ENCODE measurements around the gene C1QBP. TPM values are rescaled to one million over a fixed set of nuclear protein-coding genes. Genes with fewer than 3 reads are reported as not detected.

C1QBP gene
- total RNA-seq, 2 donors from 2014 or later = 140 to 146 TPM

DNA sequence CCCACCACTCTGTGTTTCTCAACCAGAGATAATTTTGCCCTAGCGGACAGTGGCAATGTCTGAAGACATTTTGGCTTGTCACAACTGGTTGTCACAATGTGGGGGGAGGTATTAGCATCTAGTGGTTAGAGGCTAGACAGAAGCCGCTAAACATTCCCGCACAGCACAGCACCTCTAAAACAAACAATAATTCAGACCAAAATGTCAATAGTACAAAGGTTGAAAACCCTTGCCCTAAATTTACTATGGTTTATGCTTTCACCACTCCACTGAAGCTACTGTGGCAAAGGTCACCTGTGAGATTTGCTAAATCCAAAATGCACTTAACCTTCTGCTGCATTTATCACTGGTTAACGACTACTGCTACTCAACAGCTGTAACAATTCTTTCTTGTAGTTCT is 33.6 kb downstream of the C1QBP start:
- intact Hi-C loops (cut with DNase I) = no loop called here
- H3K27ac ChIP-seq = no peak overlapping the region
- 73% methylated on average over 4 of the region's 4 CpGs for WGBS
- H3K27me3 ChIP-seq (replicated peaks; ENCODE audit: insufficient read depth) = no peaks in the 10 kb centered on the region
- peaks cover 4 to 7% of the 10 kb centered on the region in 2 donors for H3K36me3 ChIP-seq
- no peak overlapping the region for H3K4me3 ChIP-seq
- H3K9me3 ChIP-seq = no peaks in the 10 kb centered on the region
- TF ChIP-seq, protein P1, sequence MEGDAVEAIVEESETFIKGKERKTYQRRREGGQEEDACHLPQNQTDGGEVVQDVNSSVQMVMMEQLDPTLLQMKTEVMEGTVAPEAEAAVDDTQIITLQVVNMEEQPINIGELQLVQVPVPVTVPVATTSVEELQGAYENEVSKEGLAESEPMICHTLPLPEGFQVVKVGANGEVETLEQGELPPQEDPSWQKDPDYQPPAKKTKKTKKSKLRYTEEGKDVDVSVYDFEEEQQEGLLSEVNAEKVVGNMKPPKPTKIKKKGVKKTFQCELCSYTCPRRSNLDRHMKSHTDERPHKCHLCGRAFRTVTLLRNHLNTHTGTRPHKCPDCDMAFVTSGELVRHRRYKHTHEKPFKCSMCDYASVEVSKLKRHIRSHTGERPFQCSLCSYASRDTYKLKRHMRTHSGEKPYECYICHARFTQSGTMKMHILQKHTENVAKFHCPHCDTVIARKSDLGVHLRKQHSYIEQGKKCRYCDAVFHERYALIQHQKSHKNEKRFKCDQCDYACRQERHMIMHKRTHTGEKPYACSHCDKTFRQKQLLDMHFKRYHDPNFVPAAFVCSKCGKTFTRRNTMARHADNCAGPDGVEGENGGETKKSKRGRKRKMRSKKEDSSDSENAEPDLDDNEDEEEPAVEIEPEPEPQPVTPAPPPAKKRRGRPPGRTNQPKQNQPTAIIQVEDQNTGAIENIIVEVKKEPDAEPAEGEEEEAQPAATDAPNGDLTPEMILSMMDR (IDR thresholded peaks at IDR 0.05) = no peak
- TF ChIP-seq POLR2AphosphoS5 (IDR thresholded peaks at IDR 0.05) (no peak), POLR2A (IDR thresholded peaks at IDR 0.05) (no peak)
- DNase-seq (ENCODE audit: low spot score) = no peak
- H3K4me1 ChIP-seq (replicated peaks) = no peaks in the 10 kb centered on the region

- DNase-seq (ENCODE audit: low spot score) = no peak
- 83% methylated on average over 6 of the region's 6 CpGs for WGBS
- H3K36me3 ChIP-seq = peaks cover 0 to 11% of the 10 kb centered on the region in 2 donors
Measured at GRCh38 chr17:5399767-5400166, 39.2 kb downstream of the C1QBP start.

DNA sequence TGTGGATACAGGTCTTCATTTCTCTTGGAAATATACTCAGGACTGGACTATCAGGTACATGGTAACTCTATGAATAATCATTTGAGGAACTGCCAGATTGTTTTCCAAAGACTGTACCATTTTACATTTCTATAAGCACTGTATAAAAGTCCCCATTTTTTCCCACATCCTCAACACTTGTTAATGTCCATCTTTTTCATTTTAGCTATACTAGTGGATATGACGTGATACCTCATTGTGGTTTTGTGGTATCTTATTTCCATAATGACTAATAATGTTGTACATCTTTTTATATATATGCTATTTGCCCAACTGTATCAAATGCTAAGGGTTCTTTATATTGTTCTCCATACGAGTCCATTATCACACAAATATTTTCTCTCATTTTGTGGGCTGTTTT is 42.3 kb downstream of the C1QBP start:
- Histone ChIP-seq H3K27ac (no peak overlapping the region), H3K9me3 (no peaks in the 10 kb centered on the region), H3K36me3 (peaks cover 0 to 7% of the 10 kb centered on the region in 2 donors), H3K27me3 (replicated peaks; ENCODE audit: insufficient read depth) (no peaks in the 10 kb centered on the region), H3K4me3 (no peak overlapping the region), H3K4me1 (replicated peaks) (no peaks in the 10 kb centered on the region)
- TF ChIP-seq POLR2A (IDR thresholded peaks at IDR 0.05) (no peak), POLR2AphosphoS5 (IDR thresholded peaks at IDR 0.05) (no peak)
- TF ChIP-seq, protein P1 (IDR thresholded peaks at IDR 0.05) = no peak
- no peak for DNase-seq (ENCODE audit: low spot score)
- intact Hi-C loops (cut with DNase I) = no loop called here
- WGBS = 97% methylated on average over 2 of the region's 2 CpGs

More at GRCh38 chr17:5399767-5400166, 39.2 kb downstream of the C1QBP start:
- intact Hi-C loops (cut with DNase I) = no loop called here
- Histone ChIP-seq H3K9me3 (no peaks in the 10 kb centered on the region), H3K27ac (no peak overlapping the region), H3K27me3 (replicated peaks; ENCODE audit: insufficient read depth) (no peaks in the 10 kb centered on the region), H3K4me1 (replicated peaks) (no peaks in the 10 kb centered on the region), H3K4me3 (no peak overlapping the region)
- TF ChIP-seq POLR2A (IDR thresholded peaks at IDR 0.05) (no peak), POLR2AphosphoS5 (IDR thresholded peaks at IDR 0.05) (no peak)
- TF ChIP-seq, protein P1 (IDR thresholded peaks at IDR 0.05) = no peak

- 90% methylated on average over 5 of the region's 5 CpGs for WGBS
- H3K4me1 ChIP-seq (replicated peaks) = no peaks in the 10 kb centered on the region
- no peak for TF ChIP-seq POLR2A (IDR thresholded peaks at IDR 0.05)
- TF ChIP-seq, protein P1 (IDR thresholded peaks at IDR 0.05) = no peak
- no peaks in the 10 kb centered on the region for H3K27me3 ChIP-seq (replicated peaks; ENCODE audit: insufficient read depth)
- no peak overlapping the region for H3K27ac ChIP-seq
- DNase-seq (ENCODE audit: low spot score) = no peak
- no peaks in the 10 kb centered on the region for H3K9me3 ChIP-seq
- H3K36me3 ChIP-seq = peaks cover 0 to 11% of the 10 kb centered on the region in 2 donors
- no peak overlapping the region for H3K4me3 ChIP-seq
- intact Hi-C loops (cut with DNase I) = no loop called here
Measured at GRCh38 chr17:5391678-5392077, 47.3 kb downstream of the C1QBP start.

Other genes with a start within 250 kb of the C1QBP start
- 10 to 100 TPM; 20.3 to 33.2 TPM for gene ZNF594, start 247.3 kb downstream of the C1QBP start, total RNA-seq
- gene SCIMP, start 204.3 kb downstream of the C1QBP start, total RNA-seq = 1 to 10 TPM in 1 of 2 donors, under 1 TPM in 1; 0.68 to 2.3 TPM
- gene RABEP1, start 156.9 kb downstream of the C1QBP start, total RNA-seq = 10 to 100 TPM; 38.9 to 54.7 TPM
- gene NUP88, start 19.5 kb downstream of the C1QBP start, total RNA-seq = 100 to 1,000 TPM in 1 of 2 donors, 10 to 100 TPM in 1; 64.8 to 105 TPM
- 10 to 100 TPM; 39.2 to 51.1 TPM for gene RPAIN, start 19.0 kb downstream of the C1QBP start, total RNA-seq
- gene DHX33, start 29.8 kb upstream of the C1QBP start, total RNA-seq = 10 to 100 TPM; 11.9 to 13.2 TPM
- gene DERL2, start 47.0 kb upstream of the C1QBP start, total RNA-seq = 10 to 100 TPM; 37.9 to 47.3 TPM
- gene MIS12, start 47.4 kb upstream of the C1QBP start, total RNA-seq = 10 to 100 TPM in 1 of 2 donors, 1 to 10 TPM in 1; 7.9 to 18.7 TPM
- 10 to 100 TPM; 10.7 to 29.9 TPM for gene NLRP1, start 145.4 kb upstream of the C1QBP start, total RNA-seq